Activated T-cell treated with anti-CD3 and anti-CD28 coated beads, Interleukin-2, amount 50 U/mL, for 72 hours (primary cell): ENCODE measurements around the gene NCOA7. TPM values are rescaled to one million over a fixed set of nuclear protein-coding genes. Genes with fewer than 3 reads are reported as not detected.
"Not testable (repeated sequence)": the region's sequence is repeated elsewhere in the genome, so short reads cannot be mapped to it uniquely, and the experiment has no call there.

Experiments
- ATAC-seq, 2 donors: fragments of 150-1000 bp; cut with Tn5 transposase; replicated peaks in 1 of 2; 2 replicates each; pipeline ENCODE4 v1.10.0; 2021; ENCODE audit warnings: moderate library complexity in 2 of 2, mild to moderate bottlenecking in 1 of 2
- DNase-seq, 2 donors: peaks; one replicate each; pipeline ENCODE4 v3.0.0; 2021 to 2022; ENCODE audit warnings: mixed read lengths in 1 of 2
- H3K27ac Mint-ChIP-seq: one replicate; pipeline ENCODE4 v1.8.0; 2022; ENCODE audit warnings: mild to moderate bottlenecking, moderate library complexity, mixed read lengths
- H3K27me3 Mint-ChIP-seq: one replicate; pipeline ENCODE4 v1.8.0; 2022; ENCODE audit warnings: low read depth, mixed read lengths
- H3K36me3 Mint-ChIP-seq, 2 donors: one replicate each; pipeline ENCODE4 v1.8.0; 2022; ENCODE audit warnings: mixed read lengths in 2 of 2, mild to moderate bottlenecking in 1 of 2; ENCODE audit not compliant: insufficient read depth in 2 of 2
- H3K4me1 Mint-ChIP-seq: one replicate; pipeline ENCODE4 v1.8.0; 2022; ENCODE audit warnings: low read depth, mixed read lengths
- H3K4me3 Mint-ChIP-seq, 2 donors: one replicate each; pipeline ENCODE4 v1.8.0; 2022; ENCODE audit warnings: mild to moderate bottlenecking in 2 of 2, mixed read lengths in 2 of 2, moderate library complexity in 2 of 2
- H3K9me3 Mint-ChIP-seq, 2 donors: one replicate each; pipeline ENCODE4 v1.8.0; 2022; ENCODE audit warnings: mixed read lengths in 2 of 2
- total RNA-seq, 2 donors: library from RNA; stranded (reverse); gene quantifications; one replicate each; pipeline ENCODE4 v1.2.3, GENCODE V29; 2022

NCOA7 gene
- total RNA-seq, 2 donors from 2014 or later, result 59.6 to 69.1 TPM

DNA sequence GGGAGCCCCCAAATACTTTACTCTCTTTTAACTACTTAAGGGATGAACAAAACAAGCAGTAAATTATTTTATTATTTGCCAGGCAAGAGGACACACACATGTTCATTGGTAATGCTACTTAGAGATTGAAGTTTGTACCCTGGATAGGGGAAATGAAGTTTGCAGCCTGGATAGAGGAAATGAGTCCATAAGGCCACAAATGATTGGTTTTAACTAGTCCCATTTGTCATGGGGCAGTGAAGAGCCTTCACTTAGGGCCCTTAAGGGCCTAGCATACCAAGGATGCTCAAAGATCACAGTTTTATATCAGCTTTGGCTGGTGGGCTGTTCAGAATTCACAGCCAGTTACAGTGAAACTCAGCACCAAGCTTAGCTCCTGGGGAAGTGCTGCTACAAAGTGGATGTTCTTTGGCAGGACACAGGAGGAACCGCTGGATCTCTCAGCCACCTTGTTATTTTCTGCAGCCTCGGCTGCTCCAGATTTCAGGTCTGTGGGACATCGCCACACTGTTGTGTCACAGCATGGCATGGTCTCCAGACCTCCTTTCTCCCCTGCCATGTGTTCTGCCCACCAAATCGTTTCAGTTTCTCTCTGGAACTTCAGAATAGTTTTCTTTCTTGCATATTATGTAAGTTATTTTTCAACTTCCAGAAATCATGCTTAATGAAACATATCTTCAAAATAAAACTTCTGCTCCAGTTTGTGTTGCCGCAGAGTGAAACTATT, 41.8 kb downstream of the NCOA7 start:
- Mint-ChIP-seq H3K4me1 (peaks cover 63% of the 10 kb centered on the region), H3K9me3 (no peaks in the 10 kb centered on the region), H3K27ac (peak overlapping the region; percentile 88), H3K27me3 (no peaks in the 10 kb centered on the region), H3K4me3 (peak overlapping the region in 1 of 2 donors; percentile 56), H3K36me3 (peaks cover 0 to 2% of the 10 kb centered on the region in 2 donors)
- ATAC-seq, result no peak
- no peak for DNase-seq

DNA sequence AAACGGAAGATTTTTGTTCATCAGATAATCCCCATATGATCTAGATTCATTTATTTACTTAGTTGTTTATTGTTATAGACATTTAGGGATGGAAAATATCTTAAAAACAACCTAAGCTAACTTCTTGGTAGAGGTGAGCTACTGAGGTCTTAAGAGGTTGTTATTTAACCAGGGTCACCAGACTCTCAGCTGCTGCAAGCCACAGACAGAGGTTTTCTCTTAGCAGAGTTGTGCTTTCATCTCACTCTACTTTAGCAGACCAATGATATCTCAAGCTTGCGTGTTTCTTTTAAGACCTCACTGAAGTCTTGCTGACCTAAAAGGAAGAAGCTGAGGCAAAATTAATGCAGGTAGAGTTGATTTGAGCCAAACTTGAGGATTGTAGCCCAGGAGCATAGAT, 43.6 kb downstream of the NCOA7 start:
- no peak for DNase-seq
- peaks cover 51% of the 10 kb centered on the region for H3K4me1 Mint-ChIP-seq
- H3K36me3 Mint-ChIP-seq, result peaks cover 0 to 2% of the 10 kb centered on the region in 2 donors
- H3K27me3 Mint-ChIP-seq, result no peaks in the 10 kb centered on the region
- no peak for ATAC-seq
- no peak overlapping the region for H3K27ac Mint-ChIP-seq
- H3K9me3 Mint-ChIP-seq, result no peaks in the 10 kb centered on the region
- H3K4me3 Mint-ChIP-seq, result peak overlapping the region in 1 of 2 donors; percentile 18

DNA sequence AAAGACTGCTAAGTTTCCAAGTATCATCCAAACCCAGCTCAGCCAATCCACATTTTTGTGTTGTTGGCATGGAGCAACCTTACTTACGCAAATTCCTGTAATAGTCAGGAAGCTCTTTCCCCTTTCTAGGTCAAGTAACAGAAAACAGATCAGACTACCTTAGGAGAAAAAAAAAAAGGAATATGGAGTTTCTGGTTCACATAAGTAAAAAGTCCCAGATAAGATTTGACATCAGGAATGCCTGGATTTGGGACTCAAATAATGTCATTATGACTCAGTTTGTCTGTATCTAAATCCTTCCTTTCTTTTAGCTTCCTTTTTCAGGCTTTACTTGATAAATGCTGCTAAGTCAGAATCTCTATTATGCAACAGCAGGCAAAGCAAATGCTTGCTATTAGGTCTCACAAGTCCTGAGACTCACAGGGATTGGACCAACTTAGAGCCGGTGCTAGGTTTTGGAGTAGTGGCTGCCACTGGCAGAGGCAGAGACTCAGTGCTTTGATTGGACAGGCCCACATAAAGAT, 44.5 kb downstream of the NCOA7 start:
- Mint-ChIP-seq H3K4me1 (peaks cover 42% of the 10 kb centered on the region), H3K27ac (no peak overlapping the region), H3K4me3 (no peak overlapping the region), H3K36me3 (peaks cover 0 to 2% of the 10 kb centered on the region in 2 donors), H3K27me3 (no peaks in the 10 kb centered on the region), H3K9me3 (no peaks in the 10 kb centered on the region)
- DNase-seq, result no peak
- no peak for ATAC-seq

DNA sequence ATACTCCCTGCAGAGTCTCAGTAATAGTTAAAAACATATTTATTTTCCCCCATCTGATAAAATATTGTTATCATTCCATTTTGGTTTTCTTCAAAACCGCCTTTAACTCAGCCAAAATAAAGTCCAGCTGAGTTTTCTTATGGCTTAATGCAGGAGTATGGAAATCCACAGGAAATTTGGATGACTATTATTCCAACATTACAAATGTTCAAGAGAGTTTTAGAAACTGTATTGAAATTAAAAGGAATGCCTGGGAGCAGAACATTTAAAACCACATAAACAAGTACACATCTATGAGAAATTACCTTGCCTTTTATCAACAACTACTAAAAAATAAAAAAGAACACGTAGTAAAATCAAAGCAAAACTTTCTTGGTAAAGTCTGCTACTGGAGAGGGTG, 45.7 kb downstream of the NCOA7 start:
- no peaks in the 10 kb centered on the region for H3K27me3 Mint-ChIP-seq
- DNase-seq, result no peak
- no peak for ATAC-seq
- no peak overlapping the region for H3K4me3 Mint-ChIP-seq
- no peak overlapping the region for H3K27ac Mint-ChIP-seq
- H3K9me3 Mint-ChIP-seq, result no peaks in the 10 kb centered on the region
- peaks cover 34% of the 10 kb centered on the region for H3K4me1 Mint-ChIP-seq
- H3K36me3 Mint-ChIP-seq, result peaks cover 0 to 2% of the 10 kb centered on the region in 2 donors

DNA sequence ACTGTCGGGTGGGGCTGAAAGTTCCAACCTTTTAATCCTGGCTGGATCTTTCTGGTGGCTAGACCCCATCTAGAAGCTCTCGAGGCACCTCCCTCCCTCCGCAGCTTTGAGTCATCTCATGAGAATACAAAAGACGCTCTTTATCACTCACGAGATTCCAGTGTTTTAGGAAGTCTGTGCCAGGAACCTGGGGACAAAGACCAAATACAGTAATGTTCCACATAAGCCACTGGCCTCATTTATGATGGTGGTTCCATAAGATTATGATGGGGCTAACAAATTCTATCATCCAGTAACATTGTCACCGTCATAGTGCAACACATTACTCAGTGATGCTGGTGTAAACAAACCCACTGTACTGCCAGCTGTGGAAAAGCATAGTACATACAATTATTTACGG, 48.7 kb downstream of the NCOA7 start:
- no peaks in the 10 kb centered on the region for H3K9me3 Mint-ChIP-seq
- ATAC-seq (no peak), DNase-seq (no peak)
- no peaks in the 10 kb centered on the region for H3K27me3 Mint-ChIP-seq
- H3K36me3 Mint-ChIP-seq, result peaks cover 0 to 2% of the 10 kb centered on the region in 2 donors
- H3K27ac Mint-ChIP-seq, result no peak overlapping the region
- H3K4me3 Mint-ChIP-seq, result no peak overlapping the region
- peaks cover 7% of the 10 kb centered on the region for H3K4me1 Mint-ChIP-seq

DNA sequence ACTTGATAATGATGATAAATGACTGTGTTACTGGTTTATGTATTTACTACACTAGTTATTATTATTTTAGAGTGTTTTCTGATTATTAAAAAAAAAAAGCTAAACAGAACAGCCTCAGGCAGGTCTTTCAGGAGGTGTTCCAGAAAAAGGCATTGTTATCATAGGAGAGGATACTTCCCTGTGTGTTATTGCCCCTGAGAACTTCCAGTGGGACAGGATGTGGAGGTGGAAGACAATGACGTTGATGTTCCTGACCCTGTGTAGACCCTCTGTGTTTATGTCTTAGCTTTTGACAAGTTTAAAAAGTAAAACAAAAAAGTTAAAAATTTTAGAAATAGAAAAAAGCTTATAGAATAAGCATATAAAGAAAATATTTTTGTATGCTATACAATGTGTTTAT, 49.1 kb downstream of the NCOA7 start:
- no peak overlapping the region for H3K27ac Mint-ChIP-seq
- H3K9me3 Mint-ChIP-seq, result no peaks in the 10 kb centered on the region
- H3K4me1 Mint-ChIP-seq, result peaks cover 5% of the 10 kb centered on the region
- peaks cover 0 to 2% of the 10 kb centered on the region in 2 donors for H3K36me3 Mint-ChIP-seq
- no peak overlapping the region for H3K4me3 Mint-ChIP-seq
- DNase-seq (no peak), ATAC-seq (no peak)
- no peaks in the 10 kb centered on the region for H3K27me3 Mint-ChIP-seq

DNA sequence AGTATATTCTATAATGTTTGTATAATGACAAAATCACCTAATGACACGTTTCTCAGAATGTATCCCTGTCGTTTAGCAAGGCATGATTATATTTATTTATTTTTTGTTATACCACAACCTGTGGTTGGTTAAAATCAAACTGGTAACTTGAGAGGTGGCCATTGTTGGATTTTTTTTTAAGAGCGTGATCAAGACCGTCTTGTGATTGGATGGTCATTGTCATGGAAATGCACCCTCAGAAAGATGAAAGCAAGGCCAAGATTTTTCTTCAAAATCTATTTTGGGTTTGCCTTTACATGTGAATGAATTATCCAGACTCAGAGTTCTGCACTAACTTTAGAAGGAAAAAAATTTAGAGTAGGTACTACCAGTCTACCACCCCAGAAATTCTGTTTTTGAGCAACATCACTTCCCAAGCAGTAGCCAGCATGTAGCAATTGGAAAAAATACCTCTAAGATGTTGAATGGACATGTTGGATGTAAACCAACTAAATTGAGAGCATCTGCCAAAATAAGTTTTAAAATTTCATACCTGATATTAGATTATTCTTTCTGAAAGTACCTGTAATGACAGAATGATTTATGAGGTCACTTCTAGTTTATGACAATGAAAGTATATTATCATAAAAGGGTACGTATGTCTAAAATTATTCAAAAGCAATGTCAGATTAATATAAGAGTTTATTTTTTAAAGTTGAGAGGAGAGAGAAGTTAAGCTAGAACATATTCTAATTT, 50.8 kb downstream of the NCOA7 start:
- peaks cover 0 to 2% of the 10 kb centered on the region in 2 donors for H3K36me3 Mint-ChIP-seq
- no peaks in the 10 kb centered on the region for H3K27me3 Mint-ChIP-seq
- no peak overlapping the region for H3K4me3 Mint-ChIP-seq
- peaks cover 5% of the 10 kb centered on the region for H3K4me1 Mint-ChIP-seq
- no peak overlapping the region for H3K27ac Mint-ChIP-seq
- no peak for DNase-seq
- no peak for ATAC-seq
- H3K9me3 Mint-ChIP-seq, result no peaks in the 10 kb centered on the region

DNA sequence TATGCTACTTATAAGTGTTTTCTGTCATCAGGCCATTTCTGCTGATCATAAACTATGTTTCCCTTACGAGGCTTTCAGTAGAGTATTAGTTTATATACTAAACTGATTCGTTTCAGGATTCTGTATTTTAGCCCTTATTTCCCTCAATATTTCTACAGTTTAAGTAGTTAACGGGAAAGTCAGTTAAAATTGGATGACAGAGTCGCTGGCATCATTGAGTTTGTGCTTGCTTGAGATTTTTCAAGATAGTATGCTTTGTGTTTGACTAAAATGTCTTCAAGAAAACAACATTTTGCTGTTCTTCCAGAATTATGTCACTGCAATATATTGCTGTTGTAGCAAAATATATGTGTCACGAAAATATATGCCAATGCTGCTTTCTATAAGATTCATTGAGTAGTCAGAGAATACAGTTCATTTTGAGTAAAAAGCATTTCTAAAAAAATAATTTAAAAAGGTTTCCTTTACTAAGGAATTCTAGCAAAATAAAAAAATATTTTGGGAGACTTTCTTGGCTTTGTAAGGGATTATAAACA, 51.4 kb downstream of the NCOA7 start:
- no peak for ATAC-seq

DNA sequence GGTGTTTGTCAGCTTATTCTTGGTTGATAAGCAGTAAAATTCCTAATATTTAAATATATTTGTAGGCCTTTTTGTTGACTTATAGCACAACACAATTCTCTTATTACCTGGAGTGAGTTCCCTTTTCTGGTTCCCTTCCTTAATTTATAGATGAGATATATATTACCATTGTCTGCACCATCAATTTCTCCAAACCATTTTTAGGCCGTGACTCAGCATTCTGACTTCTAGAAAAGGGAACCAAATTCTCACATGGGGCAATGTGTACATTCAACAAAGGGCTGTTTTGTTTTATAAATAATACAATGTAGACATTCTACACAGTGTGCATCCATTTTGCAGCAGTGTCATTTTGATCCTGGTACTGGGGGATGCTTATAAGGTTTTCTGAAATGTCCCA, 52.8 kb downstream of the NCOA7 start:
- H3K36me3 Mint-ChIP-seq, result peaks cover 1 to 3% of the 10 kb centered on the region in 2 donors
- no peaks in the 10 kb centered on the region for H3K27me3 Mint-ChIP-seq
- H3K4me1 Mint-ChIP-seq, result no peaks in the 10 kb centered on the region
- H3K27ac Mint-ChIP-seq, result no peak overlapping the region
- H3K9me3 Mint-ChIP-seq, result peaks cover 0 to 2% of the 10 kb centered on the region in 2 donors
- H3K4me3 Mint-ChIP-seq, result no peak overlapping the region
- no peak for DNase-seq
- ATAC-seq, result no peak

More for the DNA sequence above, 51.4 kb downstream of the NCOA7 start:
- no peak for DNase-seq
- Mint-ChIP-seq H3K36me3 (peaks cover 0 to 2% of the 10 kb centered on the region in 2 donors), H3K27ac (no peak overlapping the region), H3K9me3 (no peaks in the 10 kb centered on the region), H3K4me1 (peaks cover 5% of the 10 kb centered on the region), H3K27me3 (no peaks in the 10 kb centered on the region), H3K4me3 (no peak overlapping the region)

DNA sequence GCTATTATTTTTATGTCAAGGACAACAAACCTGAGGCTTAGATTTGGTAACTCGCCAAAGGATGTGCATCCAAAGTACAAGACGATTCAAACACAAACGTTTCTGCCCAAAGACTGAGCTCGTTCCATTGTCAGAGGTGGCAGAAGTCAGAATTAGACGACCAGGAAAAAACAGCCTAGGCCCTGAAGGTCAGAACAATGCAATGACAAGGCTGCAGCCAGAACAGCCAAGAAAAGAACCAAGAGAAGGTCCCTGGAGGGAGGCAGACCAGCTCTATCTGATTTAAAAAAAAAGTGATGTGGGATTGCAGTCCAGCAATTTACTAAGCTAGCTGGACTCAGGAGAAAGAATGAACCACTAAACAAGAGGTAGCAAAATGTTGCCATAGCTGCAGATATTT, 54.2 kb downstream of the NCOA7 start:
- DNase-seq, result no peak
- Mint-ChIP-seq H3K4me3 (no peak overlapping the region), H3K27ac (no peak overlapping the region), H3K27me3 (no peaks in the 10 kb centered on the region), H3K36me3 (peaks cover 1 to 3% of the 10 kb centered on the region in 2 donors), H3K4me1 (no peaks in the 10 kb centered on the region), H3K9me3 (peaks cover 0 to 2% of the 10 kb centered on the region in 2 donors)
- ATAC-seq, result no peak

DNA sequence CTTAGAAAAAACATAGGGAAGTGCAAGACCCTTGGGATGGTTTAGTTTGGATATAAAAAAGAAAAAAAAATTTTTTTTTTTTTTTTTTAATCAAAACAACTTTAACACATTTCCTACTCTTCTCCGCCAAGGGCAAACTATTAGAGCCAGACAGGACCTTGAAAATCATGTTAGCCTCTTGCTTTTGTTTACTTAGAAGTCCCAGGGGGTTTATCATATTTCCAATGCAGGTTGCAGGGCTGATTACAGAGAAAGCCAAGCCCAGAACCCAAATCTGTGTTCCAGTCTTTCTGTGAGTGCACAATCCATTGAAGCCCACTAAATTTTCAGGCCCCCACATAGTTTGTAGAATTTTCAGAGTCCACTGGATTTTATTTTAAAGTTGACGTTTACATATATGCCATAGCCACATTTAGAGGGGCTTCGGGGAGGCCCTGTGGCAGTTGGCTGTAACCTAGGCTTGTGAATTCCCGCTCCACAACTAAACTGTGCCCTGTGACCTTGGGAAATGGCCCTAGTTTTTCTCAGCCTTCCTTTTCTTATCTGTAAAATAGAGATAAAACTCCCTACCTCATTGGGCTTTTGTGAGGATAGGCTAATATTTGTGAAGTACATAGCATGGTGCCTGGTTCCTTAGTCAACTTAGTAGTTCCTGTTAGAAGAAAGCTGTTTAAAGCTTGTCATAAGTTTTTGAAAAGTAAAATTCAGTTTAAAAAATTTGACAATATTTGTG, 55.7 kb downstream of the NCOA7 start:
- peaks cover 1 to 4% of the 10 kb centered on the region in 2 donors for H3K36me3 Mint-ChIP-seq
- H3K9me3 Mint-ChIP-seq, result peaks cover 0 to 2% of the 10 kb centered on the region in 2 donors

DNA sequence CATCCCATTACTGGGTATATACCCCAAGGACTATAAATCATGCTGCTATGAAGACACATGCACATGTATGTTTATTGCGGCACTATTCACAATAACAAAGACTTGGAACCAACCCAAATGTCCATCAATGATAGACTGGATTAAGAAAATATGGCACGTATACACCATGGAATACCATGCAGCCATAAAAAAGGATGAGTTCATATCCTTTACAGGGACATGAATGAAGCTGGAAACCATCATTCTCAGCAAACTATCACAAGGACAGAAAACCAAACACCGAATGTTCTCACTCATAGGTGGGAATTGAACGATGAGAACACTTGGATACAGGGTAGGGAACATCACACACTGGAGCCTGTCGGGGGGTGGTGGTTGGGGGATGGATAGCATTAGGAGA, 57.5 kb downstream of the NCOA7 start:
- H3K9me3 Mint-ChIP-seq, H3K4me3 Mint-ChIP-seq, ATAC-seq, H3K4me1 Mint-ChIP-seq, H3K27me3 Mint-ChIP-seq, H3K36me3 Mint-ChIP-seq, H3K27ac Mint-ChIP-seq, DNase-seq: not testable (repeated sequence)

More for the DNA sequence above, 55.7 kb downstream of the NCOA7 start:
- no peak for DNase-seq
- Mint-ChIP-seq H3K4me3 (no peak overlapping the region), H3K27me3 (no peaks in the 10 kb centered on the region), H3K4me1 (no peaks in the 10 kb centered on the region), H3K27ac (no peak overlapping the region)
- ATAC-seq, result no peak

DNA sequence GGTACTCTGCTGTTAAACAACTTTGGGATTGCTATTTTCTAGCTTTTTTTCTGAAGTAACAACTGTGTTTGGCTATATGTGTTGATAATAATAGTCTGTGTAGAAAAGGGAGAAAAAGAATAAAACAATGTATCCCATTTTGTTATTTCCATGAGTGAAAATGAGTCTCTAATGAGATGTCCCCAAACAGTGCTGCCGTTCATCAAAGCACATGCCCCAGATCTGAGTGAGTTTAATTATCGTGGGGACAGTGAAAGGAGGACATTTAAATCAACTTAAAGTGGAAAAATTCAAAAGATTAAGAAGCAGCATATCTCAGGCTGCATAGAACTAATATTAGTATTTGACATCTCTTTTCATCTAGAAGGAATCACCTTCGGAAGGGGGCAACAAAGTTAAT, 59.6 kb downstream of the NCOA7 start:
- Mint-ChIP-seq H3K4me3 (no peak overlapping the region), H3K36me3 (peaks cover 10 to 14% of the 10 kb centered on the region in 2 donors), H3K27ac (no peak overlapping the region), H3K9me3 (peaks cover 3 to 7% of the 10 kb centered on the region in 2 donors), H3K27me3 (no peaks in the 10 kb centered on the region), H3K4me1 (peaks cover 11% of the 10 kb centered on the region)
- DNase-seq, result no peak
- no peak for ATAC-seq
